ENCODE measurements around the gene HSP90AB1.

GRCh38 chr6:44230034-44230675 is 16.7 kb upstream of the HSP90AB1 start:
- no peak for TF ChIP-seq CTCF (conservative IDR thresholded peaks at IDR 0.05)
- TF ChIP-seq ZFX (IDR thresholded peaks at IDR 0.05) = no peak
